ENCODE results near the gene CHAT. TPM values are rescaled to one million over a fixed set of nuclear protein-coding genes. Genes with fewer than 3 reads are reported as not detected.

Gene CHAT
- polyA plus RNA-seq, 1 donor (not counting 4 experiments of a cell fraction or from before 2014, with no cell fraction given), result not detected

DNA sequence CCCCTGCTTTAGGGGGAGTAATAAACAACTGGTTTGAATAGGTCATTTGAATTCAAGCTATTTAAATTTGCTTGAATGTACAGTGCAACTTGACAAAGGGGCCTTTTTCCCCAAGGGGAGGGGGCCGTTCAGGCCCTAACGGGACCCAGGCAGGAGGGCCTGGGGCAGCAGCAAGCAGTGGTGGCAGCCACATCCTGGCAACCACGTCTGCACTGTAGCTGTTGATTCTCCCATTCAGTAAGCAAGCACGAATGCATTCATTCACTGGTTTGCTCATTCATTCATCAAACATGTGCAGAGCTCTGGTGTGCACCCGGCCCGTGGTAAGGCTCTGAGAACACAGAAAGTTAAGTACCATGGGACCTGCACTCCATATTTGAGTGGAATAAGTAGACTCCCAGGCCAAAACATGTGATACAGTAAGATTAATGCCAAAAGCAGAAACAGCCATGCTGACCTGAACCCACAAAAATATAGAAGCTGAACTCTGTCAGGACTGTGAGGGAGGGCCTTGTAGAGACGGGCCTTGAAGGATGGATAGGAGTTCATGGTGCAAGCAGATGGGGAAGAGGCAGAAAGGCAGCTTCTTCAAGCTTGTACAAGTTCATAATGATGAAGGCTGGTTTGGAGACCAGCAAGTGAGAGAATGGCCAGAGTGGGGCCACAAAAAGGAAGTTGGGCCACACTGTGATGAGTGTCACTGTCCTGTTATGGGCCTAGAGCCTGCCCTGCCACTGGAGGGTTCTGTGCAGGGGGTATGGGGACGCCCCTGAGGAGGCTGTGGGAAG is 36.3 kb downstream of the CHAT start:
- Histone ChIP-seq H3K9me1 (ENCODE audit: control insufficient read depth, extremely low read depth, insufficient read depth, low read length) (no peaks in the 10 kb centered on the region), H3K27ac (ENCODE audit: control insufficient read depth, insufficient read depth, low read length) (no peak overlapping the region), H2AFZ (ENCODE audit: control insufficient read depth, low read length) (no peak overlapping the region), H3K4me3 (ENCODE audit: control insufficient read depth in 2 of 3, extremely low read depth in 1 of 3, insufficient read depth in 2 of 3, low read depth in 1 of 3, low read length in 3 of 3) (no peak overlapping the region), H3K36me3 (ENCODE audit: control insufficient read depth in 2 of 2, extremely low read depth in 1 of 2, insufficient read depth in 2 of 2, low read length in 2 of 2) (no peaks in the 10 kb centered on the region), H3K27me3 (ENCODE audit: control insufficient read depth, extremely low read depth, insufficient read depth, low read length) (peaks cover 10% of the 10 kb centered on the region), H4K20me1 (ENCODE audit: control insufficient read depth, extremely low read depth, insufficient read depth, low read length) (no peaks in the 10 kb centered on the region), H3K4me1 (ENCODE audit: control insufficient read depth, extremely low read depth, insufficient read depth, low read length) (no peaks in the 10 kb centered on the region), H3K9ac (ENCODE audit: control insufficient read depth, extremely low read depth, insufficient read depth, low read length) (no peak overlapping the region), H3K4me2 (ENCODE audit: control insufficient read depth, extremely low read depth, insufficient read depth, low read depth, low read length) (no peak overlapping the region), H3K79me2 (ENCODE audit: control insufficient read depth, insufficient read depth, low read length) (no peaks in the 10 kb centered on the region), H3K9me3 (ENCODE audit: control insufficient read depth, low read depth, low read length) (no peaks in the 10 kb centered on the region)
- TF ChIP-seq CTCF (optimal IDR thresholded peaks at IDR 0.05 in 1 of 3, IDR thresholded peaks at IDR 0.05 in 1 of 3, conservative IDR thresholded peaks at IDR 0.05 in 1 of 3; ENCODE audit: extremely low read depth in 1 of 3, insufficient read depth in 2 of 3, low read length in 3 of 3) (no peak), EZH2 (IDR thresholded peaks at IDR 0.05; ENCODE audit: low read length) (no peak)
- DNase-seq (ENCODE audit: low read depth, low spot score), result no peak
- dilution Hi-C loops (cut with MboI; ENCODE audit: extremely low pct_ligation_motif_present, low sequenced_read_pairs), result no loop called here
- FAIRE-seq, result no peak

DNA sequence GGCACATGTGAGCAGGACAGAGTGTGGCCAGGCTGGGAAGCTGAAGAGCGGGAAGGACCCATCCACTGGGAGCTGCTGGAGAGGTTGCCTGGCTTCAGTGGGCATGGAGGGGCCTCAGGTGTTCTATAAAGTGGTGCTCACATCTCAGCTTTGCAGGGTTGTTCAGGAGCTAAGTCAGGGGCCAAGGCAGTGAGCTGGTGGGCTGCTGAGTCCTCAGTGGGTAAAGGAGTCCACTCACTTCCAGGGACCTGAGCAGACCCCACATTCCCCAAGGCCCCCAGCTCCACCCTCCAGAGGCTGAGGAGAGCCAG is 36.8 kb downstream of the CHAT start:
- Histone ChIP-seq H3K27me3 (ENCODE audit: control insufficient read depth, extremely low read depth, insufficient read depth, low read length) (peaks cover 6% of the 10 kb centered on the region), H3K9me1 (ENCODE audit: control insufficient read depth, extremely low read depth, insufficient read depth, low read length) (no peaks in the 10 kb centered on the region), H3K4me1 (ENCODE audit: control insufficient read depth, extremely low read depth, insufficient read depth, low read length) (no peaks in the 10 kb centered on the region), H4K20me1 (ENCODE audit: control insufficient read depth, extremely low read depth, insufficient read depth, low read length) (no peaks in the 10 kb centered on the region), H3K4me3 (ENCODE audit: control insufficient read depth in 2 of 3, extremely low read depth in 1 of 3, insufficient read depth in 2 of 3, low read depth in 1 of 3, low read length in 3 of 3) (no peak overlapping the region), H2AFZ (ENCODE audit: control insufficient read depth, low read length) (no peak overlapping the region), H3K27ac (ENCODE audit: control insufficient read depth, insufficient read depth, low read length) (no peak overlapping the region), H3K79me2 (ENCODE audit: control insufficient read depth, insufficient read depth, low read length) (no peaks in the 10 kb centered on the region), H3K36me3 (ENCODE audit: control insufficient read depth in 2 of 2, extremely low read depth in 1 of 2, insufficient read depth in 2 of 2, low read length in 2 of 2) (no peaks in the 10 kb centered on the region), H3K9me3 (ENCODE audit: control insufficient read depth, low read depth, low read length) (no peaks in the 10 kb centered on the region), H3K4me2 (ENCODE audit: control insufficient read depth, extremely low read depth, insufficient read depth, low read depth, low read length) (no peak overlapping the region), H3K9ac (ENCODE audit: control insufficient read depth, extremely low read depth, insufficient read depth, low read length) (no peak overlapping the region)
- TF ChIP-seq EZH2 (IDR thresholded peaks at IDR 0.05; ENCODE audit: low read length), result no peak
- TF ChIP-seq CTCF (optimal IDR thresholded peaks at IDR 0.05 in 1 of 3, IDR thresholded peaks at IDR 0.05 in 1 of 3, conservative IDR thresholded peaks at IDR 0.05 in 1 of 3; ENCODE audit: extremely low read depth in 1 of 3, insufficient read depth in 2 of 3, low read length in 3 of 3), result no peak
- dilution Hi-C loops (cut with MboI; ENCODE audit: extremely low pct_ligation_motif_present, low sequenced_read_pairs), result no loop called here
- no peak for DNase-seq (ENCODE audit: low read depth, low spot score)
- FAIRE-seq, result no peak
